B cell (primary cell): ENCODE measurements around the gene SLC48A1. TPM values are rescaled to one million over a fixed set of nuclear protein-coding genes. Genes with fewer than 3 reads are reported as not detected.

ENCODE experiments used
- ATAC-seq: fragments of 200-7000 bp; cut with Tn5 transposase; one replicate; pipeline ENCODE4 v1.10.0; 2021; ENCODE audit warnings: low read depth, mild to moderate bottlenecking, moderate number of reproducible peaks, moderate library complexity
- CTCF ChIA-PET: fragments of 350-600 bp; sonication (Branson Sonifier 250); formaldehyde crosslinking; loops from one replicate; lab custom pipeline; 2021; ENCODE audit warnings: antibody characterized with exemption, inconsistent platforms; lab: Charles Lee
- POLR2A ChIA-PET: fragments of 350-600 bp; sonication (Branson Sonifier 250); formaldehyde crosslinking; loops from one replicate; lab custom pipeline; 2021; ENCODE audit warnings: antibody characterized with exemption; lab: Charles Lee
- DNase-seq: peaks from one replicate; pipeline ENCODE4 v3.0.0; 2013
- H2AFZ ChIP-seq: 2 replicates; pipeline ENCODE4 v1.6.1; 2012; ENCODE audit warnings: mild to moderate bottlenecking, low read depth, low read length; ENCODE audit not compliant: insufficient read depth, poor library complexity, severe bottlenecking
- H3K27ac ChIP-seq, 2 donors: 1 replicate in 1 of 2; 2 replicates in 1 of 2; pipeline ENCODE4 v1.5.1; 2012 to 2013; ENCODE audit warnings: low read length in 2 of 2, mild to moderate bottlenecking in 2 of 2, moderate library complexity in 1 of 2
- H3K27me3 ChIP-seq, 4 experiments: fragments of 200-600 bp in 1 of 4; sonication (generic) in 1 of 4; replicated peaks in 1 of 4; 1 replicate in 2 of 4; 2 replicates in 2 of 4; pipeline versions ENCODE4 v1.6.1 to v1.7.0; 2013 to 2016; ENCODE audit warnings: low read length in 3 of 4, mild to moderate bottlenecking in 2 of 4, mixed read lengths in 1 of 4, moderate library complexity in 1 of 4; ENCODE audit not compliant: insufficient read depth in 4 of 4, control insufficient read depth in 3 of 4; ENCODE audit errors: control extremely low read depth in 1 of 4
- H3K36me3 ChIP-seq, 2 experiments: replicated peaks in 1 of 2; 1 replicate in 1 of 2; 2 replicates in 1 of 2; pipeline versions ENCODE4 v1.6.1 to v1.7.1; 2013; ENCODE audit warnings: low read length in 1 of 2; ENCODE audit not compliant: insufficient read depth in 2 of 2, control insufficient read depth in 1 of 2; ENCODE audit errors: control extremely low read depth in 1 of 2, extremely low read depth in 1 of 2
- H3K4me1 ChIP-seq, 2 donors: fragments of 200-600 bp in 1 of 2; sonication (generic) in 1 of 2; 1 replicate in 1 of 2; 2 replicates in 1 of 2; pipeline versions ENCODE4 v1.5.1 to v1.6.1; 2013 to 2017; ENCODE audit warnings: low read length in 2 of 2; ENCODE audit not compliant: control insufficient read depth in 2 of 2, insufficient read depth in 2 of 2
- H3K4me2 ChIP-seq: replicated peaks from 2 replicates; pipeline ENCODE3; 2012; ENCODE audit warnings: mild to moderate bottlenecking, low read depth, low read length; ENCODE audit not compliant: poor library complexity, severe bottlenecking
- H3K4me3 ChIP-seq, 5 experiments: fragments of 200-600 bp in 1 of 5; sonication (generic) in 1 of 5; 1 replicate in 3 of 5; 2 replicates in 2 of 5; pipeline versions ENCODE4 v1.5.1 to v1.7.0; 2011 to 2016; ENCODE audit warnings: low read length in 4 of 5, mild to moderate bottlenecking in 4 of 5, low read depth in 2 of 5, control low read depth in 1 of 5, moderate library complexity in 1 of 5; ENCODE audit not compliant: insufficient read depth in 1 of 5; ENCODE audit errors: control extremely low read depth in 1 of 5, extremely low read depth in 1 of 5
- H3K79me2 ChIP-seq: fragments of 200-600 bp; sonication (generic); one replicate; pipeline ENCODE4 v1.6.0; 2016; ENCODE audit warnings: low read length; ENCODE audit not compliant: control insufficient read depth, insufficient read depth
- H3K9ac ChIP-seq: fragments of 200-600 bp; sonication (generic); 2 replicates; pipeline ENCODE4 v1.6.1; 2017; ENCODE audit warnings: mild to moderate bottlenecking, low read length, moderate library complexity
- H3K9me3 ChIP-seq, 3 donors: one replicate each; pipeline versions ENCODE4 v1.6.1 to v1.7.1; 2013; ENCODE audit warnings: low read length in 2 of 3; ENCODE audit not compliant: control insufficient read depth in 2 of 3, insufficient read depth in 1 of 3; ENCODE audit errors: control extremely low read depth in 1 of 3
- H4K20me1 ChIP-seq: 2 replicates; pipeline ENCODE4 v1.6.0; 2012; ENCODE audit warnings: mild to moderate bottlenecking, low read length; ENCODE audit not compliant: insufficient read depth, control insufficient read depth, poor library complexity, severe bottlenecking
- H3K27ac Mint-ChIP-seq: one replicate; pipeline ENCODE4 v1.8.0; 2021; ENCODE audit warnings: mixed read lengths
- H3K27me3 Mint-ChIP-seq: one replicate; pipeline ENCODE4 v1.8.0; 2021; ENCODE audit warnings: mixed read lengths
- H3K4me1 Mint-ChIP-seq: one replicate; pipeline ENCODE4 v1.8.0; 2021; ENCODE audit warnings: mixed read lengths
- H3K4me3 Mint-ChIP-seq: one replicate; pipeline ENCODE4 v1.8.0; 2021; ENCODE audit warnings: mixed read lengths
- H3K9me3 Mint-ChIP-seq: one replicate; pipeline ENCODE4 v1.8.0; 2022; ENCODE audit warnings: mixed read lengths; ENCODE audit not compliant: insufficient read depth
- CTCF ChIP-seq: fragments of 200-600 bp; IDR thresholded peaks from one replicate; pipeline ENCODE4 v1.8.0; 2022; ENCODE audit warnings: antibody characterized with exemption, mild to moderate bottlenecking
- EZH2 ChIP-seq: IDR thresholded peaks from 2 replicates; pipeline ENCODE4 v1.6.1; 2012; ENCODE audit warnings: borderline replicate concordance, low read depth, mild to moderate bottlenecking, moderate library complexity, low read length; ENCODE audit not compliant: insufficient read depth, poor library complexity, severe bottlenecking
- WGBS: methylation state at CpG from one replicate; pipeline ENCODE4 v1.1.5; 2013; ENCODE audit warnings: missing lambda C conversion rate; ENCODE audit not compliant: insufficient coverage; 5-methylcytosine and 5-hydroxymethylcytosine counted together
- intact Hi-C: fragments of 100-400 bp; cut with micrococcal nuclease; formaldehyde crosslinking; loops from one replicate; pipeline ENCODE4 v1.10.0; 2022
- polyA plus RNA-seq: library from polyadenylated mRNA; depleted of rRNA; stranded (reverse); fragments of >200 nt; gene quantifications from 2 replicates; pipeline ENCODE4 v1.2.3, GENCODE V29; 2012
- total RNA-seq, 2 donors: library from RNA; stranded (reverse); fragments of 120-200 nt in 1 of 2; gene quantifications; 1 replicate in 1 of 2; 2 replicates in 1 of 2; pipeline versions ENCODE4 v1.2.3 to v1.2.4, GENCODE V29; 2013 to 2022

SLC48A1 gene
- total and polyA plus RNA-seq, 2 donors (not counting 1 experiment from before 2014, with no cell fraction given), result 8.0 to 20.0 TPM

GRCh38 chr12:47739297-47739696 is 33.7 kb upstream of the SLC48A1 start:
- peak overlapping the region; percentile 68 for H2AFZ ChIP-seq
- Mint-ChIP-seq H3K4me1 (peaks cover 41% of the 10 kb centered on the region), H3K9me3 (no peaks in the 10 kb centered on the region), H3K27me3 (no peaks in the 10 kb centered on the region), H3K4me3 (peak overlapping the region; percentile 79), H3K27ac (peak overlapping the region; percentile 82)
- no peak for DNase-seq
- H3K4me1 ChIP-seq, result peaks cover 29 to 41% of the 10 kb centered on the region in 2 donors
- H3K27ac ChIP-seq, result no peak overlapping the region
- peak overlapping the region; percentile 72 for H3K4me2 ChIP-seq
- H4K20me1 ChIP-seq, result no peaks in the 10 kb centered on the region
- no peaks in the 10 kb centered on the region for H3K79me2 ChIP-seq
- H3K36me3 ChIP-seq, result no peaks in the 10 kb centered on the region
- no peak for TF ChIP-seq CTCF
- no peak for TF ChIP-seq EZH2
- CTCF ChIA-PET, result interaction anchor here (1.1 to 15.0 kb wide), 7 partner anchors 18 to 100 kb away, joined by 3 to 515 read pairs (median 270); partner anchors contain the start of genes RAPGEF3, RPAP3 and SLC48A1
- POLR2A ChIA-PET, result interaction anchor here (0.6 to 5.7 kb wide), 5 partner anchors 18 to 1381 kb away, joined by 3 to 43 read pairs (median 4); partner anchors contain the start of gene RAPGEF3
- H3K9ac ChIP-seq, result peak overlapping the region; percentile 39
- WGBS, result 84% methylated on average over 3 of the region's 3 CpGs
- peak overlapping the region in 1 of 5 experiments; percentile 39 for H3K4me3 ChIP-seq
- intact Hi-C loops, result no loop called here
- H3K27me3 ChIP-seq, result no peaks in the 10 kb centered on the region
- no peak for ATAC-seq
- peaks cover 0 to 9% (median 0%) of the 10 kb centered on the region in 3 donors for H3K9me3 ChIP-seq

- peak overlapping the region; percentile 72 for H3K4me2 ChIP-seq
- peak overlapping the region; percentile 79 for H3K4me3 Mint-ChIP-seq
These were observed 33.1 kb upstream of the SLC48A1 start for GRCh38 chr12:47739979-47740378.

More at GRCh38 chr12:47739979-47740378, 33.1 kb upstream of the SLC48A1 start:
- peaks cover 29 to 41% of the 10 kb centered on the region in 2 donors for H3K4me1 ChIP-seq
- peak overlapping the region; percentile 68 for H2AFZ ChIP-seq
- H3K9me3 ChIP-seq, result peaks cover 0 to 9% (median 0%) of the 10 kb centered on the region in 3 donors
- peak overlapping the region in 3 of 5 experiments; percentile 7 to 39 (median 14) for H3K4me3 ChIP-seq
- intact Hi-C loops, result loop anchor here (1.0 to 2.0 kb wide), 2 partner anchors 25 to 34 kb away; partner anchors contain the start of gene RPAP3
- H3K36me3 ChIP-seq, result no peaks in the 10 kb centered on the region
- H3K4me1 Mint-ChIP-seq, result peaks cover 44% of the 10 kb centered on the region
- ChIA-PET CTCF (interaction anchor here (0.7 to 15.0 kb wide), 9 partner anchors 10 to 99 kb away, joined by 3 to 515 read pairs (median 150); partner anchors contain the start of genes ENDOU, RAPGEF3, RPAP3 and SLC48A1), POLR2A (interaction anchor here (0.6 to 5.7 kb wide), 7 partner anchors 14 to 1381 kb away, joined by 3 to 43 read pairs (median 4); partner anchors contain the start of genes ENDOU and RAPGEF3)
- peak overlapping the region; percentile 63 to 69 for H3K27ac ChIP-seq
- DNase-seq (peak; percentile 52), ATAC-seq (peak; percentile 62)
- TF ChIP-seq CTCF (no peak), EZH2 (no peak)
- H3K27me3 ChIP-seq, result no peaks in the 10 kb centered on the region
- peak overlapping the region; percentile 82 for H3K27ac Mint-ChIP-seq
- H3K9ac ChIP-seq, result peak overlapping the region; percentile 39
- no peaks in the 10 kb centered on the region for H3K79me2 ChIP-seq
- WGBS, result 11% methylated on average over 12 of the region's 12 CpGs
- H3K9me3 Mint-ChIP-seq, result no peaks in the 10 kb centered on the region
- no peaks in the 10 kb centered on the region for H3K27me3 Mint-ChIP-seq
- H4K20me1 ChIP-seq, result no peaks in the 10 kb centered on the region
